Calu3 (cell line): ENCODE results near the gene ANO2. TPM values are rescaled to one million over a fixed set of nuclear protein-coding genes. Genes with fewer than 3 reads are reported as not detected.

Experiments used
- BruUV-seq: library from RNA; stranded (reverse); fragments of 400-500 nt; replicated peaks from 2 replicates; lab custom pipeline; 2021; lab: Mats Ljungman, UMichigan
- CTCF ChIA-PET: fragments of 300-600 bp; sonication (Branson Sonifier 250); formaldehyde crosslinking; loops from one replicate; lab custom pipeline; 2022; ENCODE audit warnings: antibody characterized with exemption; lab: Charles Lee
- DNase-seq: peaks from one replicate; pipeline ENCODE4 v3.0.0; 2022
- H3K27ac Mint-ChIP-seq: one replicate; pipeline ENCODE4 v1.8.0; 2022; ENCODE audit warnings: mixed read lengths; ENCODE audit not compliant: unreplicated experiment
- H3K27me3 Mint-ChIP-seq: one replicate; pipeline ENCODE4 v1.8.0; 2022; ENCODE audit warnings: mixed read lengths; ENCODE audit not compliant: unreplicated experiment
- H3K36me3 Mint-ChIP-seq: one replicate; pipeline ENCODE4 v1.8.0; 2022; ENCODE audit warnings: mild to moderate bottlenecking, moderate library complexity, mixed read lengths; ENCODE audit not compliant: insufficient read depth, unreplicated experiment
- H3K4me1 Mint-ChIP-seq: one replicate; pipeline ENCODE4 v1.8.0; 2022; ENCODE audit warnings: mild to moderate bottlenecking, low read depth, mixed read lengths; ENCODE audit not compliant: unreplicated experiment
- H3K4me3 Mint-ChIP-seq: one replicate; pipeline ENCODE4 v1.8.0; 2022; ENCODE audit warnings: mild to moderate bottlenecking, low read depth, moderate library complexity, mixed read lengths; ENCODE audit not compliant: unreplicated experiment
- H3K9me3 Mint-ChIP-seq: one replicate; pipeline ENCODE4 v1.8.0; 2022; ENCODE audit warnings: low read depth, mixed read lengths; ENCODE audit not compliant: unreplicated experiment
- CTCF ChIP-seq: fragments of 200-600 bp; IDR thresholded peaks from one replicate; pipeline ENCODE4 v1.8.0; 2022; ENCODE audit warnings: antibody characterized with exemption; ENCODE audit not compliant: unreplicated experiment
- intact Hi-C: fragments of 100-400 bp; cut with micrococcal nuclease; formaldehyde crosslinking; loops from one replicate; pipeline ENCODE4 v1.10.0; 2022; ENCODE audit not compliant: unreplicated experiment
- total RNA-seq: library from RNA; stranded (reverse); gene quantifications from 2 replicates; pipeline ENCODE4 v1.2.3, GENCODE V29; 2022

The ANO2 gene
- total RNA-seq, 1 experiment from 2014 or later = not detected

- Mint-ChIP-seq H3K4me3 (no peak overlapping the region), H3K27ac (no peak overlapping the region), H3K27me3 (no peaks in the 10 kb centered on the region), H3K36me3 (no peaks in the 10 kb centered on the region), H3K4me1 (no peaks in the 10 kb centered on the region), H3K9me3 (peaks cover 9% of the 10 kb centered on the region)
- intact Hi-C loops = no loop called here
- TF ChIP-seq CTCF = no peak
- BruUV-seq = no TSS peak
- no peak for DNase-seq
- CTCF ChIA-PET = no interaction called here
Measured at GRCh38 chr12:5718073-5718472, 227.0 kb downstream of the ANO2 start.

GRCh38 chr12:5716976-5717375 lies 228.1 kb downstream of the ANO2 start:
- Mint-ChIP-seq H3K9me3 (peaks cover 11% of the 10 kb centered on the region), H3K27me3 (no peaks in the 10 kb centered on the region), H3K4me1 (no peaks in the 10 kb centered on the region), H3K27ac (no peak overlapping the region), H3K36me3 (no peaks in the 10 kb centered on the region), H3K4me3 (no peak overlapping the region)
- TF ChIP-seq CTCF = no peak
- BruUV-seq = no TSS peak
- intact Hi-C loops = no loop called here
- no peak for DNase-seq
- CTCF ChIA-PET = no interaction called here

- no peak overlapping the region for H3K4me3 Mint-ChIP-seq
- H3K27me3 Mint-ChIP-seq = no peaks in the 10 kb centered on the region
- BruUV-seq = no TSS peak
- CTCF ChIA-PET = no interaction called here
- intact Hi-C loops = no loop called here
- no peak for TF ChIP-seq CTCF
- no peaks in the 10 kb centered on the region for H3K36me3 Mint-ChIP-seq
- peaks cover 13% of the 10 kb centered on the region for H3K9me3 Mint-ChIP-seq
- DNase-seq = no peak
- no peak overlapping the region for H3K27ac Mint-ChIP-seq
- H3K4me1 Mint-ChIP-seq = no peaks in the 10 kb centered on the region
Measured at GRCh38 chr12:5716201-5716600, 228.9 kb downstream of the ANO2 start.

GRCh38 chr12:5715021-5715420 lies 230.0 kb downstream of the ANO2 start:
- H3K4me3 Mint-ChIP-seq = no peak overlapping the region
- no peaks in the 10 kb centered on the region for H3K36me3 Mint-ChIP-seq
- no peak for DNase-seq
- peaks cover 12% of the 10 kb centered on the region for H3K9me3 Mint-ChIP-seq
- no peaks in the 10 kb centered on the region for H3K27me3 Mint-ChIP-seq
- H3K4me1 Mint-ChIP-seq = no peaks in the 10 kb centered on the region
- BruUV-seq = no TSS peak
- intact Hi-C loops = no loop called here
- H3K27ac Mint-ChIP-seq = no peak overlapping the region
- CTCF ChIA-PET = interaction anchor here (0.5 kb wide), 1 partner anchor 13 kb away, joined by 9 read pairs; no protein-coding TSS in a partner anchor
- TF ChIP-seq CTCF = no peak
